Esophagus muscularis mucosa (tissue), 3 donors: Measurements from ENCODE around the gene B3GALNT2.

Experiments
- POLR2A ChIP-seq: fragments of 450-650 bp; IDR thresholded peaks from one replicate; pipeline ENCODE4 v1.6.1; 2017; ENCODE audit warnings: antibody characterized with exemption, moderate library complexity, mild to moderate bottlenecking, low read depth
- POLR2AphosphoS5 ChIP-seq, 2 donors: sonication (generic); formaldehyde crosslinking; IDR thresholded peaks; one replicate each; pipeline ENCODE4 v1.6.1; 2017; ENCODE audit warnings: antibody characterized with exemption in 2 of 2
- TF ChIP-seq, protein P1 (sequence below), 3 experiments: fragments of 200-600 bp in 2 of 3; fragments of 450-650 bp in 1 of 3; sonication (generic) in 2 of 3; IDR thresholded peaks; one replicate each; pipeline ENCODE4 v1.5.1; 2017 to 2019; ENCODE audit warnings: antibody characterized with exemption in 3 of 3, mild to moderate bottlenecking in 2 of 3, moderate library complexity in 1 of 3

DNA sequence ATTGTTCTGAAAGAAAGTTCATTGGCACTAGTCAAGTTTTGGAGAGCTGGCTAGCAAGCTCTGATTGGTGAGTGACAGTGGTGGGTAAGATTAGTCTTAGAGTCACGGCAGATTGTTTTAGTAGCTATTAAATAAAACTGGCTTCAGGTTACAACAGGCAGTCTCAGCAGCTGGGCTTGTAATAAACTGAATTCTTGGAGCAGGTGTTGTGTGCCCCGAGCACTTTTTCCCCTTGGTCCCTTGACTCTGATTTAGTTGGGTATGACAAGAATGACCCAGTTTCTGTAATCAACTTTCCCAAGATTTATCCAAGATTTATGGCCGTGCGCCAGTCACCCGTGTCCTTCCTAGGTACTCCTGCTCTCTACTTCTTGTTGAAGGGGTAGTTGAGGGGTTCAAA is 96.8 kb downstream of the B3GALNT2 start:
- TF ChIP-seq POLR2A (no peak), POLR2AphosphoS5 (IDR thresholded peaks at IDR 0.05) (no peak)
- TF ChIP-seq, protein P1, sequence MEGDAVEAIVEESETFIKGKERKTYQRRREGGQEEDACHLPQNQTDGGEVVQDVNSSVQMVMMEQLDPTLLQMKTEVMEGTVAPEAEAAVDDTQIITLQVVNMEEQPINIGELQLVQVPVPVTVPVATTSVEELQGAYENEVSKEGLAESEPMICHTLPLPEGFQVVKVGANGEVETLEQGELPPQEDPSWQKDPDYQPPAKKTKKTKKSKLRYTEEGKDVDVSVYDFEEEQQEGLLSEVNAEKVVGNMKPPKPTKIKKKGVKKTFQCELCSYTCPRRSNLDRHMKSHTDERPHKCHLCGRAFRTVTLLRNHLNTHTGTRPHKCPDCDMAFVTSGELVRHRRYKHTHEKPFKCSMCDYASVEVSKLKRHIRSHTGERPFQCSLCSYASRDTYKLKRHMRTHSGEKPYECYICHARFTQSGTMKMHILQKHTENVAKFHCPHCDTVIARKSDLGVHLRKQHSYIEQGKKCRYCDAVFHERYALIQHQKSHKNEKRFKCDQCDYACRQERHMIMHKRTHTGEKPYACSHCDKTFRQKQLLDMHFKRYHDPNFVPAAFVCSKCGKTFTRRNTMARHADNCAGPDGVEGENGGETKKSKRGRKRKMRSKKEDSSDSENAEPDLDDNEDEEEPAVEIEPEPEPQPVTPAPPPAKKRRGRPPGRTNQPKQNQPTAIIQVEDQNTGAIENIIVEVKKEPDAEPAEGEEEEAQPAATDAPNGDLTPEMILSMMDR (IDR thresholded peaks at IDR 0.05) = no peak
